NCI-H1436 (cell line): ENCODE measurements around the gene HTR1B.

Experiments
- DNase-seq: peaks from one replicate; lab custom pipeline; 2025; lab: John Stamatoyannopoulos, UW

HTR1B gene

DNA sequence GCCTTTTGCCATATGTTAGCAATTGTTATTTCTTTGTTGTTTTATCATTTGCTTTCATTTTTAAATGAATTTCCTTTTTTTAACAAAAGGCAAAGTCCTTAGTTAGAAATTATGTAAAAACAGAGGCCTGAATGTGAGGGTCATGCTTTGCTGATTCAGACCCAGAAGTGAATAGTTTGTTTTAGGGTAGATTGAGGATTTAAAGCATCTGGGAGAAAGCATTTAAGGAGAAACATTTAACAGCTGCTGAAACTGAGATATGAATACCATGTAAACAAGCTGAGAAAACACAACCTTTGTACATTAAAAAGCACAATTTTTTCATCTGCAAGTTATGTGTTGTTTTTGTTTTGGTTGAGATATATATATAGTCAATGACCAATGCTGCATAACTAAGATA, 8.0 kb downstream of the HTR1B start:
- no peak for DNase-seq

DNA sequence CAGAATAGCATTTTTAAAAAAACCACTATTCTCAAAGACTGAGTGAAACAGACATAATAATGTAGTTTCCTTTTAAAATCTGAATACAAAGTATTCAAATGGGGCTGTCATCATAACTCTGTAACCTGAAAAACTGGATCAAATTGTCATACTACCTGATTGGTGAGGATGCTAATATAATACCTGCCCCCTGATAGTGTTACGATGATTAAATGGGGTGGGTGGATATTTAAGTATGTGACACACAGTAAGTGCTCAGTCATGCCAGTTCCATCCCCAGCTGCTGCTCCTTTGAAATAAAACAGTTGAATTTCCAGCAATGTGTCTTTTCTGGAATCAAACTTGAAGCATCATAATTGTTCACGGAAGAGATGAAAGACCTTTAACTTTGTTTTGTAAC, 8.9 kb downstream of the HTR1B start:
- no peak for DNase-seq

DNA sequence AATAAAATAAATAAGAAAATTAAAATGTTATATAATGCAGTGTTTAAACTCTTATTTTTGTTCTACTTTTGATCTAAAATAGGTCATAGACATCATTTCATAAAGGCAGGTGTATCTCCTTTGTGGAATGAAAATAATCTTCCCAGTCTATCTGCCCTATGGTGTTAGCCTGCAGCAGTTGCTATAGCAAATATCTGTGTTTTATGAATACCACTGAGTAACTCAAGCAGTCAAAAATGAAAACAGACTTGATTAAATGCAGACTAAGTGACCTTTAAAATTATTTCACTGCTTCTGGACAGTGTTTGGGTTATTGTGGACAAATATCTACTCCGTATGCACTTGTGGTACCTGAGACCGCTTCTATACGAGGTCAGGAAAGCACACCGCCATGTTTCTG, 11.8 kb downstream of the HTR1B start:
- no peak for DNase-seq

DNA sequence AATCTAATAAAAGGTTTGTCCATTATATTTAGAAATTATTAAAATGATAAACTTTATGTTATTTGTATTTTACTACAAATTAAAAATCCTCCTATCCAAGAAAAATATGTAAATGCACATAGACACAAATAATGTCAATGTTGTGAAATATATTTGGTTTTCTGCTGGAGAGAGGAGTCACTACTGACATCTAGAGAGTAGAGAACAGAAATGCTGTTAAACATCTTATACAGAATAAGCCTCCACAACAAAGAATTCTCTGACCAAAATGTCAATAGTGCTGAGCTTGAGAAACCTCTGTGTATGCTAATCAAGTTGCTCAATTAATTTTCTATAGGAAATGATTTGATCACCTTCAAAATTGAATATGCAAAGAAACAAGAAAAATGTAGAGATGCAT, 12.4 kb downstream of the HTR1B start:
- no peak for DNase-seq

DNA sequence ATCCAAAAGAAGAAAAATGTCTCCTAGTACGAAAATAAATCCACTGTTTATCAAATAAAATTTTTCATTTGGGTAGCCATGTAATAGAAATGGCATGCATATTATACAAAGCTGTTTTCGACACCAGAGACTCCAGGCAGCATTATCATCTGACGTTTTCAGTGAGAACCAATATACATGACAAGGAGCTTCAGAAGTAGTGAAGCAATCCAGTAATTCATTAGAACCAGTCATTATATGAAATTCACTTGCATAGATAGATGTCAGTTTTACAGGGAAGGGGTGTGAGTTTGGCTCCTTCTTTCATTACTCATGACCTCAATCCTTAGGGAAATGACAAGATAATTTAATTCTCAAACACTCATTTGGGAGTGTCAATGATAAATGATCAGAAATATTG, 14.7 kb downstream of the HTR1B start:
- DNase-seq, result no peak

DNA sequence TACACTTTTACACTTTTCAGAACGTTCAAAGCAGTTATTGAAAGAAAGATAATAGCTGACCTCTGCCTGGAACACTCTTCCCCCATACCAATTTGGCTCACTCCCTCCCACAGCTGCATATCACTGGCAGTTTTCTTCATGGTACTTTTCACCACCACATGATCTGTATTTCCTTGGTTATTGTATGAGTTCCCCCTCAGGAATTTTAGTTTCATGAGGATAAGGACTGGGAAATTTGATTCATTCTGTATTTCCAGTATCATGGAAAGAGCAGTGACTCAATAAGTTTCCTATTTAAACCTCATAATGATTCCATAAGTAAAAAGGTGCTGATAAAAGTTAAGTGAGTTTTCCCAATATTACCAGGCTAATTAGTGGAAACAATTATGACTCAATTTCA, 16.0 kb downstream of the HTR1B start:
- DNase-seq, result no peak

DNA sequence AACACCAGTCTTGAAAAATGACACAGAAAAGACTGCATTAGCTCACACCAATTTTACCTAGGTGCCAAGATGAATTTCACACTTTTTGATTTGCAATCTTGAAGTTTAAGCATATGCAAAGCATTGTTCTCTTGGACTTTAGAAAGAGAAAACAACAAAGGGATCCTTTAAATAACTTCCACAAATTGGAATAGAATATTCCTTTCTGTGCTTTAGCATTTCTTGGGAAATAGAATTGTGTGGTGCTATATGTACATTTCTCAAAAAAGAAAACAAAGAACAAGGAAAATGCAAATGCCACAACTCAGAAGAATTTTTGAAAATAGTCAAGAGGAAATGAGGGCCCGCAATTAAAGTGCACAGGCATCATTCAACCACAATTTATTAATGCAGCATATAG, 17.0 kb downstream of the HTR1B start:
- DNase-seq, result no peak

DNA sequence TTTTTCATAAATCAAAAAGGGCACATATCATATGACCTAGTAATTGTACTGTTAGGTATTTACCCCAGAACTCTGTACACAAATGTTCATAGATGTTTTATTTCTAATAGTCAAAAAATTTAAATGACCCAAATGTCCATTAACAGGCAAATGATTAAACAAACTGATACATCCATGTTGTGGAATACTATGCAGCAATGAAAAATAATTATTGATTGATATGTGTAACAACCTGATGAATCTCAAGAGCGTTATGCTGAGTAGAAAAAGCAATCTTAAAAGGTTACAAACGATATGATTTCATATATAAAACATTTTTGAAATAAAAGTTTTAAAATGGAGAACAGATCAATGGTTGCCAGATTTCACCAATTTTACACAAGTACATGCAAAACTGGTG, 18.1 kb downstream of the HTR1B start:
- no peak for DNase-seq

DNA sequence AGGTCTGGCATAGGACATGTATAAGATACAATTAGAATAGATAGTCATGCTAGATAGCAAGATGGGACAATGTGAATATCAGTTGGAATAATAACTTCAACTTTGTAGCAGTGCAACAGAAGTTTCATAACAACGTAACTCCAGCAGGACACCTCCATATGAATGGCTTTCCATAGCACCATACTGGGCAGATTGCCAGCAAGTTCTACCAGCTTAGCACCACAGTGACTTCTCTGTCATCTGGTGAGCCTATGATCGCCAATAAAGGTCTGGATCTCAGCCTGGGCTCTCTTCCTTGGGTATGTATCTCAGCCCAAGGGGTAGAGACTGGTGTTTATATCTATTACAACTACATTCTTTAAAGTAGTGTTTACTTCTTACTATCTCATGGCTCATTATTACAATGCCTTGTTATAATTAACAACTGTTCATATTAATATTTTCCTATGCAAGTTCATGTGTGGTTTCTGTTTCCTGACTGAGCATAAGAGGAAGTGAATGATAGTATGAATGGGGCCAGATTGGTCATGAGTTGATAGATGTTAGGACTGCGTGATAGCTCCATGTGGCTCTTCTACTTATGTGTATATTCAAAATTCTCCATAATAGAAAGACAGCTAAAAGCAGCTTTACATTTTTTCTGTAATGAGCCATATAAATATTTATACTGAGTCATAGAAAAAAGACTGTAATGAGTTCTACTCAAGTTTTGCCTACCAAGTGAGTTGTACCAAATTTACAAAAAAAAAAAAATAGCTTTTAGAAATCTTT, 22.9 kb downstream of the HTR1B start:
- DNase-seq, result no peak

DNA sequence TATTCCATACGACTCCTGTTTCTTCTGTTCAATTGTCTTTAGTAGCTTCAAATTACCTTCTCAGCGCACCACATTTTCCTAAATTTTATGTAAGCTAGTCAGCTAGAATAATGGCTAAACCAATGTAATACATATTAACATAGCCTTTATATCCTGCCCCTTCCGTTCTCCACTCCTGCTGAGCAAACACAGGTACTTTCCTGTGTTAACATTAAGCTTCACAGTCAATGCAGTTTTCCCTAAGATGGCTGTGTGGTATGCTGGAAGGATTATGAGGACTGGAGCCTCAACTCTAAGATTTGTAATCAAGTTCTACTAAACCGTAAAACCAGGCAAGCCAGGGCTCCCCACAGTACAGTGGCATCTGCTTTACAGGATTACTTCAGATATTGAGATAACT, 29.4 kb downstream of the HTR1B start:
- DNase-seq, result no peak

DNA sequence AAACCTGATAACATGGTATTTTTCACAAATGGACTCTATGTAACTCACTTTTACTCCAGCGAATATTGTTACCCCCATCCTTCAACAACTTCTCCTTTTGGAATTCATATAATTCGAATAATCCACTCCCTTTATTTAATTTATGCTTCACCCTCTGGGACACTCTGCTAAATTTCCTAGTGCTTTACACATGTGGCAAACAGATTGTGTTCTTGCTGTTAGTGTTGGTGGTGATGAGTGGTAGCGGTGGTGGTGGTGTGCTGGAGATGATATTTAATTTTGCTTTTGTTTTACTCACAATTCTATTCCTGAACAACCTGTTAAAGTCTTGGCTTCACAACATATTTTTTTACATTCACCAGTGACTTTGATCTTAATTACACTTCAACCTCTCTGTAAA, 32.8 kb downstream of the HTR1B start:
- DNase-seq, result no peak

DNA sequence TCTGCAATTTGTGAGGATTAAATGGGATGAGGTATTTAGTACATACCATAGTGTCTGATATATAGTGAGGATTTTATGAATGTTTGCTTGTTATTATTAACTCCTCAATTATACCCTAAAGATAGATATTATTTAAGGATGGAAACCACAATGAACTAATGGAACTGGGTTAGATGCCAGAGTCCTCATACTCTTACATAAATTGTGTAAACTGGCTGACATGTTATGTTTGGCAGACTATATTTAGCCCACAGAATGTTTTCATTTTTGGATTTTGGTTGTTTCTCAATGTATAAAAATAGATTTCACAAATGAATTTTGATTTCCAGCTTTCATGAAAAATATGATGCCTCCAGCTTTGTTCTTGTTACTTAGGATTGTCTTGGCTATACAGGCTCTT, 37.6 kb downstream of the HTR1B start:
- DNase-seq, result no peak

DNA sequence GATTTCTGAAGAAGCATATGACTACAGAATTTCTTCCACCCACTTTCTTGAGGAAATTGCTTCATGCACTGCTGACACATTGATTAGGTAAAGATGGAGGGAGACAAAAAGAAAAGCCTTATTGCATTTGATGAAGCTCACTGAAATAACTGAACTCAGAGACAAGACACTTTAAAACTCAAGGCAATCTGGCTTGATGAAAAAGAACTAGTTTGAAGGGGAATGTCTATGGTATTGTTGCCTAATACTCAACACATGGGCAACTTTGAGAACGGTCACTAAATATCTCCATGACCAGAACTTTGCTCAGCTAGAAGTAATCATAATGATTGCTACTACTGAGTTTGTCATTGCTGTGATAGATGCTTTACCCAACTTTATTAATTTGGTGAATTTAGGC, 38.1 kb downstream of the HTR1B start:
- no peak for DNase-seq

DNA sequence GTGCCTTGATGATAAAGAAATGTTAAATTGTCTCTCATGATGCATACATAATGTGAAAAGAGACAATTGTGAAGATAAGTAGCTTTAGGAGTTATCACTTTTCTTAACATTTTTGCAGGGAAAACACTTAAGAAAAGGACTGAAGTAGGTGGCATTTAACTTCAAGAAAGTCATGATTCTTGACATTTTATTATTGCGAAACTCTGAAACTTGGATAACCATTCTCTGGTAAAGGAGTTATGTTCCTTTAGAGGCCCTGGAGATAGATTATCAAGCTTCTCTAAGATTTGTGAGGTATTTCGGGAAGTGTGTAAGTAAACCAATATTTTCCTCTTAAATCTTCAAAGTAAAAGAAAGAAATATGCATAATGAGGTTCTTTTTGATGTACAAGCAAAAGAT, 38.5 kb downstream of the HTR1B start:
- DNase-seq, result no peak

DNA sequence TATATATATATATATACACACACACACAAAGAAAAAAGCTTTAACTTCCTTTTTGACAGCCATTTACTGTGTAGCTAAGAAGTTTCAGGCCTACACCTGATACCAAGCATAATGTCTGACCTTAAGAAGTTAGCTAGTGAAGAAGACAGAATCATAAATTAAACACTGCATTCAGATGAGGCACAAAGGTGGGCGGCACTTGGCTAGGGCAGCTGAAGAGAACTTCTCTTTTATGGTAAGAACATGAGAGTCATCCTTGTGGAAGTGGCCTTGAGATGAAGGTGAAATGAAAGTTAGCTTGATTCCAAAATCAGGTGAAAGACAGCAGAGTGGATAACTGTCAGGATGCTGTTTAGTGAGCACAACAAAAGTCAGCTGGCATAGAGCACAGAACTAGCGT, 46.5 kb downstream of the HTR1B start:
- no peak for DNase-seq

DNA sequence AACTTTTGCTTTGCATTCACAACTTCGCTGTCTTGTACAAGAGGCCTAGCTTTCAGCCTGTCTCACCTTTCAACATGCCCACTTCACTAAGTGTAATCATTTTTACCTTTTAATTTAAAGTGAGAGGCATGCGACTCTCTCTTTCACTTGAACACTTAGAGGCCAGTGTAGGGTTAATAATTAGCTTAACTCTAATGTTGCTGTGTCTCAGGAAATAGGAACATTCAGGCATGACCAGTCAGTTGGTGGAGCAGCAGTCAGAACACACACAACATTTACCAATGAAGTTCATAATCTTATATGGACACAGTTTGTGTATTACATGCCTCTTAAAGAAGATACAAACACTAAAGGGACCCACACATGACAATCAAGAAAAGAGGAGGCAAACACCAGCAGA, 47.6 kb downstream of the HTR1B start:
- DNase-seq, result no peak
